HG02885 (cell line): Measurements from ENCODE around the gene MLPH.

Experiments
- ATAC-seq: cut with Tn5 transposase; IDR thresholded peaks from one replicate; pipeline ENCODE4 v1.9.1; 2021; ENCODE audit warnings: mild to moderate bottlenecking; ENCODE audit not compliant: unreplicated experiment, poor library complexity

Gene MLPH

DNA sequence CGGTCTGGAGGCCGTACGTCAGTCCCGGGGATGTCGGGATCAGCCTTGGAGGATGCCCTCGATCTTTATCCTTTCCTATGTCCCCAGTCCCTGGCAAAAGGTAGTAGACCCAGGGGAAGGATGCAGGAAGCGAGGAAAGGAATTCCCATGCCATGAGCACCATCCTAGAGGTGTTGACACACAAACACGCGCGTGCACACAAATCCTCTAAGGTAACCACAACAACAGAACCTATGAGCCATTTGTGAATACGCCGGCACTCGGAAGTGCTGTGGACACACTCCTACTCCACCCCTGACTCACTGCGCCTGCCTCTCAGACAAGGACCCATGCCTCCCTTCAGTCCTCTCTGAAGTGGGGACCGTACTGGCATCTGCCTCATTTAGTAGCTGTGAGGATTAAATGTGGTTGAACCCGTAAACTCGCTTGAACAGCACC, 11.3 kb upstream of the MLPH start:
- ATAC-seq = no peak

DNA sequence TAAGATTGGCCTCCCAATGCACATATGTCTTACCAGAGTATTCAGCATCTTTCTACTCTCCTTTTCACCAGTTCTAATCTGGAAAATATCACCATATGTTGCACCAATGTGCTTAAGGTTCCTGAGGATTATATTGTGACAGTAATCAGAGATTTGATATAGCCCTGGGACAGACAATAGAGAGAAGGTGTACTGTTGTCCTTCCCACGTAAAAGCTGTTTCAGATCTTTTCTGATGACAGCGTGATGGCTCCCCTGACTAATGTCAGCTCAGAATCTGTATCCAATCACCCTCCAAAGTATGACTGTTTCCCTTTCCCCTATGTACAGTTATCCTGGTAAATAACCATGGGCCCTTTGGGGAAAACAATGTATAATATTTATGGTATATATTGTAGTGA, 9.0 kb upstream of the MLPH start:
- ATAC-seq = no peak

DNA sequence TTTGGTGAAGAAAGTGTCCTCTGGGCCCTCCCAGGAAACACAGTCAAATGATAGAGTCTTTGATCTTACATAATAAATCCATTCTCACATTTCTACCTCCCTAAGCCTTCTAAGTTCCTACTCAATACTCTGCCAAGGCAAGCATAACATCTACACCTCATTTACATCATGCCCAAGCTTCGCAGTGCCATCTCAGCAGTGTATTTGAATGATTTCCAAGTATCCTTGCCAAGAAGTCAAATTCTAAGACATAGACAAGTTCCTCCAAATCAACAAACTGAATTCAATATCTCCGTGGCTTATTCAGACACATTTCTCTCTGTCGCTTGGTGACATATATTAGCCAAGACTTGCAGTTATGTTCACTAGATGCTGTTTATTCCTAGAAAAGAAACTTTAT, 8.1 kb upstream of the MLPH start:
- no peak for ATAC-seq

DNA sequence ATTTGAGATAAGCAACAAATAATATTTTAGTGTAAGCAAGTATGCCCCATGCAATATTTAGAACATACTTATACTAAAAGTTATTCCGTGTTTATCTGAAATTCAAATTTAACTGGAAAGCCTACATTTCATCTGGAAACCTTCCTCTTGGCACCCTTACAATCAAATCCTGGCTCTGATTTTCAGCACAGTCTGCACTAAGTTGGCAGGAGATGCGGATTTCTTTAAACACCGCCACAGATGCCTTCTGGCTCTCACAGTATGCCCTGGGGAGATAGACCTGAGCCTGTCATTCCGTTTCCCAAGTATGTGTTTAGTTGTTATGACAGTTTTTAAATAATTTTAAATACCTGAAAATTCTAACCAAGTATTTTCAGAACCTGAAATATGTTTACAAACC, 7.3 kb upstream of the MLPH start:
- ATAC-seq = no peak

DNA sequence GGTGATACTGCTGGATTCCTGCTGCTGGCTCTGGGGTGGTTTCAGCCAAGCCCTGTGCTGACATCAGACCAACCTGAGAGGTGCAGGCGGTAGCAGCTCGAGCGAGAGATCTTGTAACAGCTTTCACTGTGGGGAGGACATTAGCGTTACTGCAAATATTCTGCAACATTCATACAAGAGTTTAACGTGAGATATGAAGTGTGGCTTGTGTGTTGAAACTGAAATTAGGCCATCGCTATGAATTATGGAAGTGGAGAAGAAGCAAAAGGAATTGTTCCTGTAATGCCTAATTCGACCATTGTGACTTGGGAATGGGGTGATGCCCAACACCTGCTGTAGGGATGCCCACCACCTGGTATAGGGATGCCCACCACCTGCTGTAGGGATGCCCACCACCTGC, 6.5 kb upstream of the MLPH start:
- no peak for ATAC-seq

DNA sequence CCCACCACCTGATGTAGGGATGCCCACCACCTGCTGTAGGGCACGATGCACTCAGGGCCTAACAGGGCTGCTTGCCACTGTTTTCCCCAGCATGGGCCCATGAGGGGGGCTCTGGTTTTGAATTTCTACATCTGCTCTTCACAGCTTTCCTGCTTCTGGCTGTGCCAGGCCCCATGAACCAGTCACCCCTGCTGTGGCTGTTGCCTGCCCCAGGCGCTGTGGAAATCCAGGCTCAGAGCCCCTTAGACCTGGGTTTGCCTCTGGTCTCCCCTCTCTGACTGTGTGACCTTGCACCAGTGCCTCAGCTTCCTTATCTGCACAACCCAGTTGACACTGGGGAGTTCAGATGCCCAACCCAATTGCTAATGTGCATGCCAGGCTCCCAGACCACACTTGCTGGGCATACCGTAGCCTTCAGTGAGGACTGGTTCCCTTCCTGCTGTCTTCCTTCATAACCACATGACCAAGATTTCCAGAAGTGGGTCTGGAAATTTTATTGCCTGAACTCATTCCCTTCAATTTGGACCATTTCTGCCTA, 6.0 kb upstream of the MLPH start:
- ATAC-seq = no peak

DNA sequence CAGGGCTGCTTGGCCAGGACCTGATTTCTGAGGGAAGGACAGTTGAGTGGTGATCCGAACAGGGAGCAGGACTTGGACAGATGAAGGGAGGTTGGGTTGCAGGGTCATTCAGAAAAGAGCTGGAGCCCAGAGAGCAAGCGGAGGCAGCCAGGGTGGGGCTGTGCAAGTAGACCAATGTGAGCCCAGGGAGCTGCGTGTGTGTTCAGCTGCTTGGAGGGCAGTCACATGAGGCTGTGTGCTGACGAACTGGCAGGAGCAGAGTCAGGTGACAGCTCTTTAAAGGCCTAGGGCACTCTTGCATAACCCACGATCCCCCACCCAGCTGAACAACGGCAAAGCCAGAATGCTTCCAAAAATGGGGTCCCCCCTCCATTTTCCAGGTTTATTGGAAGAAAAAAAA, 4.6 kb upstream of the MLPH start:
- ATAC-seq = no peak

DNA sequence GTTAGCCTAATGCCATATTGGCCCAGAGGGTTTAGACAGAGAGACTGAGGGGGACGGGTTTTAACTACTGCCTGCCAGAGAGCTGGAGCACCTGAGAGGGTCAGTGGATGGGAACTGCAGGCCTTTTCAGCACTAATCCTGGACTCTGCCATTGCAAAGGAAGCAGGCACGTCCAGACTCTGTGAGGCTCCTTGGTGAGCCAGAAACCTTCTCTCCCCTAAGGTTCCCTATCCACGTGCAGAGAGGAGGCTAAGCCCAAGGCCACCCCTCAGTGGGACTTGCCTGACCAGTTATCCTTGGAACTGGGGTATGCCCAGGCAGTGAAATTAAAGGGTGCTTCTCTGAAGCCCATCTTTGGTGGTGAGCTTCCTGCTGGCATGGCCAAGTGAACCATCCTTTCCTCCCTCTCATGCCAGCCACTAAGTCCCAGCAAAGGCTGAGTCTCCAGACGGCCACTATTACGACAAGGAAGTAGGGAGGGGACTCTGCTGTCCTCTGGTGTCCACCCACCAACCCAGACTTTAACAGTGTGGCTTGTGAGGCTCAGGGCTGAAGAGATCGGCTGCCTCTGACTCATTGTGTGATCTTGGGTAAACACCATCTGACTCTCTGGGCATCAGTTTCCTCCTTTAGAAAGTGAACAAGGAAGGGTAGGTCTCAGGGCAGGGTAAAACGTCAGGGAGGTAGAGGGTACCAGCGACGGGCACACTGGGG, 3.9 kb upstream of the MLPH start:
- no peak for ATAC-seq

DNA sequence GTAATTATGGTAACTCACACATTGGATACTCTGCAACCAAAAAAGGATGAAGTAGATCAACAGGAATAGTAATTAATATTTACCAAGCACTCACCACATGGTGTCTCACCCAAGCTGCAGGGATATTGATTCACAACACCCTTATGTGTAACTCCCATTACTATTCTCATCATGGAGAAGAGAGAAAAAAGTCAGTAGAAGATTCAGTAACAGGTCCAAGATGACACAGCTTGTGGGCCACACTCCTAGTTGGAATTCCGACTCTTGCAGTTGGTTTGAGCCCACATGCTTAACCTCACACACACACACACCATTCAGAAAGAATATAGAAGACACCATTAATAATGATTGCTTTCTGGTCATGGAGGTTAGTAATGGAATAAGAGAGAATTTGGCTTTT, 1.7 kb upstream of the MLPH start:
- ATAC-seq = no peak

DNA sequence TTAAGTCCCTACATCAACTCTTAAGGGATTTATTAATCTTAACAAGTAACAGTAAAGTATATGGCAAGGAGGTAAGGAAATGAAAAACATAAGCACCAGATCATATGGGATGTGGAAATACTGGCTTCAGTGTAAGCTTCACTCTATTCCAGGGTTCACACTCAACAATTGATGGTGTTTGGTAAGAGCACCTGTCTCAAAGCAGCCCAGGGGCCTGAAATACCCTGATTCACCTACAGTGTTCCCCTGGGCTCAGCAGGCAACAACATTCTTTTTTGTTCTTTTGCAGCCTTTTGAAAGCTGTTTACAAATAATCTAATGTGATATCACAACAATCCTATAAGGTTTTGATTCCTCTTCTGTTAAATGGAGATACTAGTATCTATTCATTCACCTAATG, 1.2 kb upstream of the MLPH start:
- ATAC-seq = no peak

DNA sequence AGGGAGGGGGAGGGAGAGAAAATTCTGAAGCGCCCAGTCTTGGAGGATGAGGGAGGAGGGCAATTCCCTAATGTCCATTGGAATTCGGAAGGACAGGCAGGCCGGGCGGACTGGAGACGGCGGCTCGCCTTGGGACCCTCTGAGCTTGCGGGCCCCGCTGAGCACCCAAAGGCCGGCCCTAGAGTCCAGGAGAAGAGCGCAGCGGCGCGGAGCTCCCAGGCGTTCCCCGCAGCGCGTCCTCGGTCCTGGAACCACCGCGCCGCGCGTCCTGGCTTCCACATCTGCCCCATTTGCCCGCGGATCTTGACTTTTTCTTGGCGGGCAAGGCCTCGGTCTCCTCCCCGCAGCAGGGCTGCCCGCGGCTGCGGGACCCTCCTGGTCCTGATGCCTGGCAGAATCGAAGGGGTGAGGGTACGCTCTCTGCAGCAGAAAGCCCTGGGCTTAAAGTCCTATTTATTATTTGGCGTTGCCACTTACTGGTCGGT, 675 bp upstream of the MLPH start:
- ATAC-seq = no peak

DNA sequence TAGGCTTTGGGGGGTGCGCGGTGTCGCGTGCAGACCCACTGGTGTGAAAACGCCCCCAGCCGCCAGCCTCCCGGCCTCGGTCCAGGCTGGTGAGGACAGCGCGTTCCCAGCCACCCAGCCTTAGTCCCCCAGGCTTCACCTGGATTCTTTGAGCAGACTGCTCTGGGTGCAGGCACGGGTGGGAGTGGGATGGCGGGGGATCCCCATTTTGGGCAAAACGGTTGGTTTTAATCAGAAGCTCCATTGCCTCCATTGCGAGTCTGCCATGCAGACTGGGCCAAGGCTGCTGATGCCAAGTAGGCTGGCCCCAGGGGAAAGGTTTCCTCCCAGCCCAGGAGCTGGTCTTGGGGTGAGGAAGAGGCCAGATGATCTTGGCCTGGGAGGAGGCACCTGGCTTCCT, 445 bp downstream of the MLPH start:
- ATAC-seq = no peak

DNA sequence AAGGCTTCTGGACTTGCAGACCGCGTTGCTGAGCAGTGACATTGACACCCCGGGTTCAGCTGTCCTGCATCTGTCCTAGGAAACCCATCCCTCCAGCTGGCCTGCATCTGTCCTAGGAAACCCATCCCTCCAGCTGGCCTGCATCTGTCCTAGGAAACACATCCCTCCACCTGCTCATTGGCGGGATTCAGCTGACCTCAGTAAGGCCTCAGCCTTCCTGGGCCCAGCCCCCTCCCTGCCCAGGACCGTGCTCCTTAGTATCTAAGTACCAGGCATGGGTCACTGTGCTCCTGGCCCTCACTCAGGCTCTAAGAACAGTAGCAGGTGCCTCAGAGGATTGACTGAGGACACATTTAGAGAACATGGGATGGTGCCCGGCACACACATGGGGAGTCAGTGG, 1.2 kb downstream of the MLPH start:
- no peak for ATAC-seq

DNA sequence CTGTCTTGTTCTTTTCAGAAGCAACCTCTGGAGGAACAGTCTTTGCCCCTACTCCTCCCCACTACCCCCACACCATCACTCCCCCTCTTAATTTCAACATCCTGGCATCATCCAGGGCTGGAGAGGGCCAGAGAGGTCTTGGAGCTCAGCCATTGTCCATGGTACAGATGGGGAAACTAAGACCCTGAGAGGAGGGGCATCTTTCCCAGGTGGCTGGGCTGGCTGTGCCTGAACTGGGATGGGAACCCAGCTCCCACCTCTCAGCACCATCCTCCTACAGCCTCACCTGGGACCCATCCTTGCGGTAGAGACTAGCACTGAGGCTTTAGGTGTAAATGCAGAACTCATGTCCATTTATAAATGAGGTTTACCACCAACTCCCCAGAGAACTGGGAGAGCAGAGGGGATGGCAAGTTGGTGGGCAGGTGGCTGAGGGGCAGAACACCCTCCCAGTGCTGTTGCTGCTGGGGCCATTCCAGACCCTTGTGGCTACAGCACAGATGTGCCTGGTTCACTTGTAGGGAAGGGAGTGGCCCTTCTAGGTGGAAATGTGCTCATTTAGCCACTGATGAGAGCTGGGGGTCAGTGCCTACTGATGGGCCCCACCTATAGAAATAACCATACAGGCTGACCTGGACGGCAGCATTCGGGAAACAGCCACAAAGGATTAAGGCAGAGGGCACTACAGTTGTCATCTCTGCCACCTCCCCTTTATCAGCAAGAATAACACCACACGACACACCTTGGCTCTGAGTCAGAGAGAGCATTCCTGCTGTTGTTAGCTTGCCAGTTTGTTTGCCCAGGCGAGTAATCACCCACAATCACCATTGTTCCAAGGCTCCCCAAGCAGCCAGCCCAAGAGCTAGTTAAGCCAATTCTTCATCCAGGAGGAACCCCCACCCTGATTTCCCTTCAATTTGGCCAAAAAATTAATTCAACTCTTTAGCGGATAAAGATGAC, 2.1 kb downstream of the MLPH start:
- ATAC-seq = no peak

DNA sequence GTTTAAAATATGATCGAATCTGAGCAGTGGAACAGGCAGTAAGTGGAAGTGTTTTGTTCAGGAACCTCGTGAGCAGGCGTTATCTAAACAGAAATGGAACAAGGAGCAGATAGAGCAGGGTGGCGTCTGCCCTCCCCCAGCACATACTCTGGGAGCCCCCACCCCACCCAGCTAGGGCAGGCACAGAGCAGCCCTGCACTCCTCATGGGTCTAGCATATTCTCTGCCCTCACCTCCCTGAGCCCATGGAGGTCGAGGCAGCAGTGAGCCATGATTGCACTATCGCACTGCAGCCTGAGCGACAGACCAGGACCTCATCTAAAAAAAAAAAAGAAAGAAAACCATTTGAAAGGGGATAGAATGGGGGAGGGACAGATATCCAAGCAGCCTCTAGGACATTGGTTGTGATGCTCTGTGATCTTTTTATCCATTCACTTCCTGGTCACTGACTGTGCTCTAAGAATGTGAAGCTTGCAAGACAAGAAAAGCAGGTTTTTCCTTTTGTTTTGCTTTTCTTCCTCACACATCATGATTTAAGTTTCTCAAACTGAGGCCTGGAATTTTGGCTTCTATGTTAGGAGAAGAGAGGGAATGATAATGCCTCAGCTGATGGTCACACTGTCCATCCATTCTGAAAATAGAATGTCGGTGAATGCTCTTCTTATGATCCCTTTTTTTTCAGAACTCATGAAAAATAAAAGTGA, 3.1 kb downstream of the MLPH start:
- ATAC-seq = no peak

DNA sequence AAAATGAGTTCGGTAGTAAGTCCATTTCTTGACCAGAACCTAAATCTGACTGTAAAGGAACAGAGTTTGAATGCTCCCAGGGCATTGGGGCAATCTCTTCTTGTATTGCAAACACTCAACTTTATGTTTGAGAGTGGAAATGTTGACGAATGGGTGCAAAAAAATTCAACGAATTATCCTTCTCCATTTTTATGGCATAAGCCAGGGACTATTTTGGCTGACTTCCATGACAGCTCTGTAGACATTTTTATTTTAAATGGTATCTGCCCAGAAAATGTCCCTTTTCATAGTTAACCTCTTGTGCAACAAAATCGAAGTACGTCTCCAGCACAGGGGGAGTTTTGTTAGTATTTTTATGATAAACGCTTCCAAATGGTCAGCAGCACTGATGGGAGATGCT, 3.7 kb downstream of the MLPH start:
- no peak for ATAC-seq

DNA sequence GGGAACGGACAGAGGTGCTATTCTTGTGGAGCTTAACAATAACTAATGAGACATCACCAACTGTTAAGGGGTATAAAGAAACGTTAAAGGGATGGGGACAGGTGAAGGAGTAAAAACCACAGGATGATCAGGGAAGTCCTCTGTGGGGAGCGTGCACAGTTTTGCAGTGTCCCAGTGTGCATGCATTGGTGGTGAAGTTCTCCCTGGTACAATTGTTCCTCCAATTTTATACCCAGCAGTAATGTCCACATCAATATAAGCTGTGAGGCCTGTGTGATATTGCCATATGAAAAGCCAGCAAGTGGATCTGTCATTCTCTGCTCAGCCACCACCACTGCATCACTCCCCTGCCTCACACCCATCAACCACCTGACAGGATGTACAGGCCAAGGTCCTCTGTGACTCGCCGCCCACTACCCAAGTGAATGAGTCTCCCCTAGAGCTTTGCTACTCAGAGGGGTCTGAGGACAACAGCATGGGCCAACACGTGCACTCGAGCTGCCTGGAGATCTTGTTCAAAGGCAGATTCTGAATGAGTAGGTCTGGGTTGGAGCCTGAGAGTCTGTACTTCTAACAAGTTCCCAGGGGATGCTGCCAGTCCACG, 4.6 kb downstream of the MLPH start:
- no peak for ATAC-seq

DNA sequence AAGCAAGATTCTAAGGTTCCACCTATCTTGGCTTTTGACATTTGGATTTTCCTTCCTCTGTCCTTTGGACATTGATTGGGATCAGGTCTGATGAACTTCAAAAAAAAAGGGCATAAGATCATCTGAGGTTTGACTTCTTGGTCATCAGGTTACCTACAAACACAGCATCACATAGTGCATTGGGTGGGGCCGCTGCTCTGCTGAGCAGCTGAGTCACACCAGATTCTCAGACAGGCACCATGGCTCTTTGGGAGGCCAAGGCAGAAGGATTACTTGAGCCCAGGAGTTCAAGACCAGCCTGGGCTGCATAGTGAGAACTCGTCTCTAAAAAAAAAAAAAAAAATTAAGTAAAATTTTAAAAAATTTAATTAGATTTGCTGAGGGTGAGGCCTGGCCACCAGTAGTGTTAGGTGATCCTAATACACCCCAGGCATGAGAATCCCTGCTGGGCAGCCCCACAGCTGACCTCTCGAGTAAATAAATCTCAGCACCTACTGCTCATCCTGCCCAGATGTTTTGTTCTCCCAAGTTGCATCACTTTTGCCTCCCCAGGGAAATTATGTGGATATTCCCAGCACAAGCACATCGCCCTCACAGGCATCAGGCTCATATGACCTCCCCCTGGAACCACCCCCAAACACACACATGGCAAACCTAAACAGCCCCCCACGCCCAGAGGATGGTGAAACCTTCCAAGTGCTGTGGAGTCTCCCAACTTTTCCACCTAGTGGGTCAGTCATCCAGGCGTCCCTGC, 5.3 kb downstream of the MLPH start:
- ATAC-seq = no peak

DNA sequence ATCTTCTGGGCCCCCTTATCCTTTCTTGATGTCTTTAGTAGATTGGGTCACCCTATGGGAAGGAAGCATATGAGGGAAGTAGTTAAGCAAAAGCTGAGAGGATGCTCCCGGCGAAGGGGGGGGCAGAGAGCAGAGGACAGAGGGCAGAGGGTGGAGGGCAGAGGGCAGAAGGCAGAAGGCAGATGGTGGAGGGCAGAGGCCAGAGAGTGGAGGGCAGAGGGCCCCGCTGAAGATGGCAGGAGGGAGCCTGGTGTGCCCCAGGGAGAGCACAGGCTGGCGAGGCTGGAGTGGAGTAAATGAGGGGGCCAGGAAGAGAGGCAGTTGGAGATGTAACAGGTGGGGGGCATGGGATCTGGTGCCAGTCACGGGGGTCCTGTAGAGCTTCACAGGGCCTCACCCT, 7.0 kb downstream of the MLPH start:
- ATAC-seq = no peak
